Measurements from ENCODE around the gene DOCK10. TPM values are rescaled to one million over a fixed set of nuclear protein-coding genes. Genes with fewer than 3 reads are reported as not detected.

The DOCK10 gene
- total RNA-seq, 1 donor from 2014 or later, result 15.2 TPM

- H3K27me3 Mint-ChIP-seq (ENCODE audit: unreplicated experiment), result no peaks in the 10 kb centered on the region
- H3K4me1 Mint-ChIP-seq (ENCODE audit: unreplicated experiment), result peaks cover 17% of the 10 kb centered on the region
- no peak overlapping the region for H3K27ac Mint-ChIP-seq (ENCODE audit: unreplicated experiment)
- no peak for DNase-seq (ENCODE audit: extremely low spot score, unreplicated experiment)
- no peak overlapping the region for H3K4me3 Mint-ChIP-seq (ENCODE audit: unreplicated experiment)
- H3K9me3 Mint-ChIP-seq (ENCODE audit: unreplicated experiment), result peaks cover 9% of the 10 kb centered on the region
- no peak for TF ChIP-seq CTCF (IDR thresholded peaks at IDR 0.05)
- no peaks in the 10 kb centered on the region for H3K36me3 Mint-ChIP-seq (ENCODE audit: unreplicated experiment)
Measured at GRCh38 chr2:225037415-225038230, 4.6 kb downstream of the DOCK10 start.

- Mint-ChIP-seq H3K36me3 (ENCODE audit: unreplicated experiment) (no peaks in the 10 kb centered on the region), H3K4me3 (ENCODE audit: unreplicated experiment) (no peak overlapping the region), H3K4me1 (ENCODE audit: unreplicated experiment) (peaks cover 17% of the 10 kb centered on the region), H3K27ac (ENCODE audit: unreplicated experiment) (no peak overlapping the region), H3K27me3 (ENCODE audit: unreplicated experiment) (no peaks in the 10 kb centered on the region), H3K9me3 (ENCODE audit: unreplicated experiment) (peaks cover 9% of the 10 kb centered on the region)
- DNase-seq (ENCODE audit: extremely low spot score, unreplicated experiment), result no peak
- no peak for TF ChIP-seq CTCF (IDR thresholded peaks at IDR 0.05)
Measured at GRCh38 chr2:225036431-225036830, 5.8 kb downstream of the DOCK10 start.

- DNase-seq (ENCODE audit: extremely low spot score, unreplicated experiment), result no peak
- H3K27me3 Mint-ChIP-seq (ENCODE audit: unreplicated experiment), result no peaks in the 10 kb centered on the region
- H3K4me1 Mint-ChIP-seq (ENCODE audit: unreplicated experiment), result peaks cover 7% of the 10 kb centered on the region
- peaks cover 2% of the 10 kb centered on the region for H3K36me3 Mint-ChIP-seq (ENCODE audit: unreplicated experiment)
- H3K27ac Mint-ChIP-seq (ENCODE audit: unreplicated experiment), result no peak overlapping the region
- no peak overlapping the region for H3K4me3 Mint-ChIP-seq (ENCODE audit: unreplicated experiment)
- no peak for TF ChIP-seq CTCF (IDR thresholded peaks at IDR 0.05)
- peaks cover 9% of the 10 kb centered on the region for H3K9me3 Mint-ChIP-seq (ENCODE audit: unreplicated experiment)
Measured at GRCh38 chr2:225033440-225034318, 8.6 kb downstream of the DOCK10 start.

- H3K4me1 Mint-ChIP-seq (ENCODE audit: unreplicated experiment), result peaks cover 5% of the 10 kb centered on the region
- no peak for DNase-seq (ENCODE audit: extremely low spot score, unreplicated experiment)
- H3K27ac Mint-ChIP-seq (ENCODE audit: unreplicated experiment), result no peak overlapping the region
- H3K9me3 Mint-ChIP-seq (ENCODE audit: unreplicated experiment), result peaks cover 9% of the 10 kb centered on the region
- no peak overlapping the region for H3K4me3 Mint-ChIP-seq (ENCODE audit: unreplicated experiment)
- H3K36me3 Mint-ChIP-seq (ENCODE audit: unreplicated experiment), result peaks cover 2% of the 10 kb centered on the region
- no peaks in the 10 kb centered on the region for H3K27me3 Mint-ChIP-seq (ENCODE audit: unreplicated experiment)
- TF ChIP-seq CTCF (IDR thresholded peaks at IDR 0.05), result no peak
Measured at GRCh38 chr2:225032246-225032645, 10.0 kb downstream of the DOCK10 start.

GRCh38 chr2:225031599-225031998 lies 10.7 kb downstream of the DOCK10 start:
- H3K27me3 Mint-ChIP-seq (ENCODE audit: unreplicated experiment), result no peaks in the 10 kb centered on the region
- H3K27ac Mint-ChIP-seq (ENCODE audit: unreplicated experiment), result no peak overlapping the region
- TF ChIP-seq CTCF (IDR thresholded peaks at IDR 0.05), result no peak
- H3K36me3 Mint-ChIP-seq (ENCODE audit: unreplicated experiment), result peaks cover 2% of the 10 kb centered on the region
- peaks cover 9% of the 10 kb centered on the region for H3K4me1 Mint-ChIP-seq (ENCODE audit: unreplicated experiment)
- H3K4me3 Mint-ChIP-seq (ENCODE audit: unreplicated experiment), result no peak overlapping the region
- H3K9me3 Mint-ChIP-seq (ENCODE audit: unreplicated experiment), result peaks cover 9% of the 10 kb centered on the region
- no peak for DNase-seq (ENCODE audit: extremely low spot score, unreplicated experiment)

Data from osteocyte (in vitro differentiated cells).